WTC11 (cell line): ENCODE data around the gene KRT9. TPM values are rescaled to one million over a fixed set of nuclear protein-coding genes. Genes with fewer than 3 reads are reported as not detected.

ENCODE experiments used
- ATAC-seq: fragments of 200-7000 bp; cut with Tn5 transposase; 2 replicates; pipeline ENCODE4 v1.10.0; 2021; ENCODE audit warnings: mild to moderate bottlenecking, moderate library complexity
- CTCF ChIA-PET: fragments of 300-600 bp; sonication (Branson Sonifier 250); formaldehyde crosslinking; loops from one replicate; lab custom pipeline; 2021; ENCODE audit warnings: antibody characterized with exemption; lab: Charles Lee
- POLR2A ChIA-PET: fragments of 350-600 bp; sonication (Branson Sonifier 250); formaldehyde crosslinking; loops from one replicate; lab custom pipeline; 2021; ENCODE audit warnings: antibody characterized with exemption; lab: Charles Lee
- DNase-seq: peaks from one replicate; pipeline ENCODE4 v3.0.0; 2021; ENCODE audit warnings: low spot score
- H3K27ac Mint-ChIP-seq: 2 replicates; pipeline ENCODE4 v1.8.0; 2021; ENCODE audit warnings: mixed read lengths
- H3K27me3 Mint-ChIP-seq: 2 replicates; pipeline ENCODE4 v1.8.0; 2021; ENCODE audit warnings: low read depth, mild to moderate bottlenecking, moderate library complexity, mixed read lengths
- H3K36me3 Mint-ChIP-seq: 2 replicates; pipeline ENCODE4 v1.8.0; 2021; ENCODE audit warnings: mixed read lengths
- H3K4me1 Mint-ChIP-seq: 2 replicates; pipeline ENCODE4 v1.8.0; 2022; ENCODE audit warnings: mixed read lengths
- H3K4me3 Mint-ChIP-seq: 2 replicates; pipeline ENCODE4 v1.8.0; 2021; ENCODE audit warnings: mild to moderate bottlenecking, moderate library complexity, mixed read lengths
- H3K9me3 Mint-ChIP-seq: 2 replicates; pipeline ENCODE4 v1.8.0; 2021; ENCODE audit warnings: mixed read lengths
- CREB1 ChIP-seq: sonication (generic); formaldehyde crosslinking; IDR thresholded peaks from 2 replicates; pipeline ENCODE4 v1.8.0; 2023; ENCODE audit warnings: mild to moderate bottlenecking, missing genetic modification reagents
- CREM ChIP-seq: sonication (generic); formaldehyde crosslinking; IDR thresholded peaks from 2 replicates; pipeline ENCODE4 v1.8.1; 2022; ENCODE audit warnings: mild to moderate bottlenecking, missing genetic modification reagents, moderate library complexity
- E2F4 ChIP-seq: sonication (generic); formaldehyde crosslinking; IDR thresholded peaks from 2 replicates; pipeline ENCODE4 v1.8.1; 2022; ENCODE audit warnings: low read depth, mild to moderate bottlenecking, moderate library complexity, missing genetic modification reagents, borderline replicate concordance
- EMX1 ChIP-seq: fragments of 250-450 bp; sonication (Bioruptor Pico); IDR thresholded peaks from 2 replicates; pipeline ENCODE4 v1.8.0; 2021; ENCODE audit warnings: mild to moderate bottlenecking
- FOXJ3 ChIP-seq: sonication (generic); formaldehyde crosslinking; IDR thresholded peaks from 2 replicates; pipeline ENCODE4 v1.9.0; 2021; ENCODE audit warnings: missing genetic modification reagents, mild to moderate bottlenecking, borderline replicate concordance
- FOXK1 ChIP-seq: sonication (generic); formaldehyde crosslinking; IDR thresholded peaks from 2 replicates; pipeline ENCODE4 v1.8.0; 2022; ENCODE audit warnings: mild to moderate bottlenecking, moderate library complexity, missing genetic modification reagents
- GABPB1 ChIP-seq: sonication (generic); formaldehyde crosslinking; IDR thresholded peaks from 2 replicates; pipeline ENCODE4 v1.8.1; 2023; ENCODE audit warnings: mild to moderate bottlenecking, missing genetic modification reagents
- HMGA2 ChIP-seq: fragments of 250-450 bp; sonication (Bioruptor Pico); IDR thresholded peaks from 2 replicates; pipeline ENCODE4 v1.4.0; 2021; ENCODE audit warnings: mild to moderate bottlenecking, moderate library complexity
- IRF2 ChIP-seq: sonication (generic); formaldehyde crosslinking; IDR thresholded peaks from 2 replicates; pipeline ENCODE4 v1.8.0; 2022; ENCODE audit warnings: low read depth, missing genetic modification reagents, borderline replicate concordance
- MLX ChIP-seq: sonication (generic); formaldehyde crosslinking; IDR thresholded peaks from 2 replicates; pipeline ENCODE4 v1.8.1; 2023; ENCODE audit warnings: mild to moderate bottlenecking, missing genetic modification reagents, moderate library complexity
- NFE2L1 ChIP-seq: sonication (generic); formaldehyde crosslinking; IDR thresholded peaks from 2 replicates; pipeline ENCODE4 v1.8.1; 2023; ENCODE audit warnings: missing genetic modification reagents
- PRRX2 ChIP-seq: fragments of 250-450 bp; sonication (Bioruptor Pico); IDR thresholded peaks from 2 replicates; pipeline ENCODE4 v1.8.0; 2021; ENCODE audit warnings: mild to moderate bottlenecking
- SMAD3 ChIP-seq: sonication (generic); formaldehyde crosslinking; IDR thresholded peaks from 2 replicates; pipeline ENCODE4 v1.8.0; 2022; ENCODE audit warnings: missing genetic modification reagents, mild to moderate bottlenecking, borderline replicate concordance
- TEAD1 ChIP-seq: sonication (generic); formaldehyde crosslinking; IDR thresholded peaks from 2 replicates; pipeline ENCODE4 v1.8.0; 2022; ENCODE audit warnings: mild to moderate bottlenecking, missing genetic modification reagents
- TP53 ChIP-seq: sonication (generic); formaldehyde crosslinking; IDR thresholded peaks from 2 replicates; pipeline ENCODE4 v1.8.1; 2023; ENCODE audit warnings: mild to moderate bottlenecking, missing genetic modification reagents
- ZNF281 ChIP-seq: sonication (generic); formaldehyde crosslinking; IDR thresholded peaks from 2 replicates; pipeline ENCODE4 v1.8.0; 2023; ENCODE audit warnings: mild to moderate bottlenecking, missing genetic modification reagents
- ZNF416 ChIP-seq: fragments of 250-450 bp; sonication (Bioruptor Pico); IDR thresholded peaks from 2 replicates; pipeline ENCODE4 v1.9.0; 2021; ENCODE audit warnings: mild to moderate bottlenecking, inconsistent platforms
- ZNF425 ChIP-seq: fragments of 250-450 bp; sonication (Bioruptor Pico); conservative IDR thresholded peaks from 2 replicates; pipeline ENCODE4 v1.9.0; 2021; ENCODE audit warnings: mild to moderate bottlenecking
- ZNF532 ChIP-seq: fragments of 250-450 bp; sonication (Bioruptor Pico); IDR thresholded peaks from 2 replicates; pipeline ENCODE4 v1.9.0; 2021; ENCODE audit warnings: mild to moderate bottlenecking, borderline replicate concordance
- total RNA-seq: library from RNA; stranded (reverse); gene quantifications from 3 replicates; pipeline ENCODE4 v1.2.3, GENCODE V29; 2021

Gene KRT9
- total RNA-seq, 1 experiment from 2014 or later, result not detected

GRCh38 chr17:41580687-41581365, 9.0 kb upstream of the KRT9 start:
- no peak for TF ChIP-seq FOXJ3 (CRISPR knock-in tag)
- TF ChIP-seq HMGA2 (CRISPR knock-in tag), result no peak
- no peak for TF ChIP-seq PRRX2 (CRISPR knock-in tag)
- no peak for TF ChIP-seq ZNF281 (CRISPR knock-in tag)
- no peak for TF ChIP-seq SMAD3 (CRISPR knock-in tag)
- TF ChIP-seq EMX1 (CRISPR knock-in tag), result no peak
- TF ChIP-seq ZNF416 (CRISPR knock-in tag), result no peak
- TF ChIP-seq ZNF532 (CRISPR knock-in tag), result no peak
- TF ChIP-seq IRF2 (CRISPR knock-in tag), result no peak
- TF ChIP-seq MLX (CRISPR knock-in tag), result no peak
- TF ChIP-seq TP53 (CRISPR knock-in tag), result no peak
- TF ChIP-seq TEAD1, result no peak
- TF ChIP-seq ZNF425, result no peak
- no peak for TF ChIP-seq CREB1
- no peak for TF ChIP-seq NFE2L1
- no peak for TF ChIP-seq CREM
- no peak for TF ChIP-seq GABPB1
- no peak for TF ChIP-seq E2F4 (CRISPR knock-in tag)
- no peak for TF ChIP-seq FOXK1 (CRISPR knock-in tag)
- Mint-ChIP-seq H3K4me1 (peaks cover 11% of the 10 kb centered on the region), H3K4me3 (no peak overlapping the region), H3K27ac (no peak overlapping the region), H3K36me3 (no peaks in the 10 kb centered on the region), H3K27me3 (peaks cover 29% of the 10 kb centered on the region), H3K9me3 (no peaks in the 10 kb centered on the region; the same call in 1 of the 2 replicates)
- ChIA-PET POLR2A (no interaction called here), CTCF (interaction anchor here (0.7 to 2.6 kb wide), 5 partner anchors 32 to 85 kb away, joined by 3 to 18 read pairs (median 4); no protein-coding TSS in a partner anchor)
- DNase-seq (no peak), ATAC-seq (no peak)
